HCT116 (cell line): Measurements from ENCODE around the gene CENPC. TPM values are rescaled to one million over a fixed set of nuclear protein-coding genes. Genes with fewer than 3 reads are reported as not detected.
"Not testable (repeated sequence)": the region's sequence is repeated elsewhere in the genome, so short reads cannot be mapped to it uniquely, and the experiment has no call there.

Experiments used
- ATAC-seq: fragments of 200-7000 bp; cut with Tn5 transposase; 2 replicates; pipeline ENCODE4 v1.9.1; 2020; ENCODE audit warnings: mild to moderate bottlenecking, moderate library complexity
- BruUV-seq: library from RNA; stranded (reverse); fragments of 400-500 nt; replicated peaks from 2 replicates; lab custom pipeline; 2021; lab: Mats Ljungman, UMichigan
- CTCF ChIA-PET: fragments of 300-600 bp; sonication (Branson Sonifier 250); formaldehyde crosslinking; loops from one replicate; lab custom pipeline; 2021; ENCODE audit warnings: antibody characterized with exemption; lab: Charles Lee
- POLR2A ChIA-PET: fragments of 300-600, 350-600 bp; sonication (Branson Sonifier 250); formaldehyde crosslinking; loops from one replicate; lab custom pipeline; 2021; ENCODE audit warnings: antibody characterized with exemption; lab: Charles Lee
- RAD21 ChIA-PET, 2 experiments: fragments of 300-600 bp; sonication (Branson Sonifier 250); formaldehyde crosslinking; loops; one replicate each; lab custom pipeline; 2023; ENCODE audit warnings: low total read pairs in 2 of 2; ENCODE audit not compliant: uncharacterized antibody in 2 of 2, unreplicated experiment in 2 of 2, low non-redundant PET in 1 of 2; lab: Charles Lee
- DNase-seq: peaks from one replicate; pipeline ENCODE4 v3.0.0-alpha.2; 2010; ENCODE audit warnings: low read depth, low spot score
- H2AFZ ChIP-seq: fragments of 200-600 bp; shearing (Covaris generic), sonication (generic); 2 replicates; pipeline ENCODE4 v1.6.1; 2017; ENCODE audit warnings: low read depth, mixed run types, mixed read lengths, antibody characterized with exemption, low read length; ENCODE audit not compliant: poor library complexity, severe bottlenecking
- H3K27ac ChIP-seq: 2 replicates; pipeline ENCODE4 v1.5.1; 2012; ENCODE audit warnings: low read depth, low read length
- H3K27me3 ChIP-seq: fragments of 200-600 bp; sonication (generic); 2 replicates; pipeline ENCODE4 v1.6.1; 2016; ENCODE audit warnings: mixed run types, low read length, mixed read lengths; ENCODE audit not compliant: insufficient read depth
- H3K36me3 ChIP-seq, 2 experiments: fragments of 200-500 bp in 1 of 2; fragments of 200-600 bp in 1 of 2; sonication (Bioruptor generic) in 1 of 2; sonication (generic) in 1 of 2; 2 replicates each; pipeline versions ENCODE4 v1.5.1 to v1.6.1; 2014 to 2016; ENCODE audit warnings: low read length in 2 of 2, inconsistent platforms in 1 of 2, mixed read lengths in 1 of 2, mixed run types in 1 of 2; ENCODE audit not compliant: insufficient read depth in 2 of 2, control insufficient read depth in 1 of 2
- H3K4me1 ChIP-seq, 2 experiments: fragments of 200-600 bp in 1 of 2; sonication (generic) in 1 of 2; 2 replicates each; pipeline versions ENCODE4 v1.5.1 to v1.6.1; 2012 to 2017; ENCODE audit warnings: low read length in 2 of 2, inconsistent platforms in 1 of 2, mild to moderate bottlenecking in 1 of 2, mixed read lengths in 1 of 2, mixed run types in 1 of 2, moderate library complexity in 1 of 2; ENCODE audit not compliant: insufficient read depth in 2 of 2, control insufficient read depth in 1 of 2
- H3K4me2 ChIP-seq: fragments of 200-600 bp; sonication (generic); 2 replicates; pipeline ENCODE4 v1.6.1; 2017; ENCODE audit warnings: mixed run types, low read length, mixed read lengths
- H3K4me3 ChIP-seq, 2 experiments: fragments of 200-600 bp in 1 of 2; sonication (generic) in 1 of 2; replicated peaks in 1 of 2; 2 replicates each; pipeline ENCODE4 v1.5.1; 2011 to 2016; ENCODE audit warnings: low read length in 2 of 2, control low read depth in 1 of 2, low read depth in 1 of 2, mild to moderate bottlenecking in 1 of 2, mixed read lengths in 1 of 2, mixed run types in 1 of 2
- H3K79me2 ChIP-seq: fragments of 200-600 bp; sonication (generic); 2 replicates; pipeline ENCODE4 v1.6.1; 2017; ENCODE audit warnings: mild to moderate bottlenecking, mixed run types, low read length, moderate library complexity, mixed read lengths; ENCODE audit not compliant: insufficient read depth
- H3K9ac ChIP-seq: fragments of 200-600 bp; sonication (generic); 2 replicates; pipeline ENCODE4 v1.6.1; 2016; ENCODE audit warnings: low read length, mixed read lengths
- H3K9me2 ChIP-seq: fragments of 200-600 bp; sonication (generic), shearing (Covaris generic); 2 replicates; pipeline ENCODE4 v1.6.1; 2017; ENCODE audit warnings: mixed run types, mild to moderate bottlenecking, moderate library complexity; ENCODE audit not compliant: insufficient read depth
- H3K9me3 ChIP-seq, 2 experiments: fragments of 200-500 bp in 1 of 2; fragments of 200-600 bp in 1 of 2; sonication (Bioruptor generic) in 1 of 2; sonication (generic) in 1 of 2; 2 replicates each; pipeline ENCODE4 v1.6.1; 2014 to 2017; ENCODE audit warnings: low read length in 2 of 2, mixed read lengths in 2 of 2, inconsistent platforms in 1 of 2, low read depth in 1 of 2, mild to moderate bottlenecking in 1 of 2, mixed run types in 1 of 2, moderate library complexity in 1 of 2; ENCODE audit not compliant: control insufficient read depth in 1 of 2, insufficient read depth in 1 of 2
- H4K20me1 ChIP-seq: fragments of 200-600 bp; sonication (generic), shearing (Covaris generic); 2 replicates; pipeline ENCODE4 v1.6.1; 2017; ENCODE audit warnings: mixed run types, mild to moderate bottlenecking, moderate library complexity; ENCODE audit not compliant: insufficient read depth
- FOSL1 ChIP-seq: IDR thresholded peaks from 2 replicates; pipeline ENCODE4 v1.6.1; 2012; ENCODE audit warnings: low read depth
- SRF ChIP-seq: IDR thresholded peaks from 2 replicates; pipeline ENCODE4 v1.6.1; 2012; ENCODE audit warnings: low read depth
- YY1 ChIP-seq: IDR thresholded peaks from 2 replicates; pipeline ENCODE4 v1.6.1; 2011; ENCODE audit warnings: low read length, low read depth, moderate library complexity, mild to moderate bottlenecking; ENCODE audit not compliant: insufficient replicate concordance; ENCODE audit errors: extremely low read depth
- ZBTB33 ChIP-seq: IDR thresholded peaks from 2 replicates; pipeline ENCODE4 v1.6.1; 2011; ENCODE audit warnings: mild to moderate bottlenecking, low read length, moderate library complexity; ENCODE audit not compliant: insufficient replicate concordance; ENCODE audit errors: extremely low read depth
- ZFX ChIP-seq: fragments of 450-650 bp; IDR thresholded peaks from 2 replicates; pipeline ENCODE4 v1.6.1; 2017
- intact Hi-C: fragments of 100-400 bp; cut with micrococcal nuclease; formaldehyde crosslinking; loops from 2 replicates; pipeline ENCODE4 v1.10.0; 2022
- total RNA-seq: library from RNA; stranded (reverse); gene quantifications from one replicate; pipeline ENCODE4 v1.2.1, GENCODE V29; 2021; ENCODE audit not compliant: unreplicated experiment

CENPC gene
- total RNA-seq, 1 experiment from 2014 or later, result 15.4 TPM

GRCh38 chr4:67456577-67457196, 88.6 kb downstream of the CENPC start:
- Histone ChIP-seq H3K27me3 (no peaks in the 10 kb centered on the region), H3K79me2 (no peaks in the 10 kb centered on the region), H2AFZ (no peak overlapping the region), H3K9ac (no peak overlapping the region), H3K36me3 (no peaks in the 10 kb centered on the region), H3K9me2 (no peaks in the 10 kb centered on the region), H3K9me3 (no peaks in the 10 kb centered on the region), H4K20me1 (no peaks in the 10 kb centered on the region; the same call in 1 of the 2 replicates), H3K4me1 (no peaks in the 10 kb centered on the region), H3K4me2 (no peak overlapping the region), H3K4me3 (no peak overlapping the region), H3K27ac (no peak overlapping the region)
- DNase-seq (no peak), ATAC-seq (no peak)
- RAD21 ChIA-PET, result no interaction called here
- no peak for TF ChIP-seq YY1
- no peak for TF ChIP-seq FOSL1
- no peak for TF ChIP-seq SRF
- no peak for TF ChIP-seq ZFX
- no peak for TF ChIP-seq ZBTB33
- POLR2A ChIA-PET, result no interaction called here
- BruUV-seq, result no TSS peak
- intact Hi-C loops, result no loop called here
- CTCF ChIA-PET, result no interaction called here

- DNase-seq, intact Hi-C loops, H3K27me3 ChIP-seq, H3K9ac ChIP-seq, CTCF ChIA-PET, H3K4me3 ChIP-seq, H4K20me1 ChIP-seq, POLR2A ChIA-PET, H3K9me2 ChIP-seq, H2AFZ ChIP-seq, H3K4me2 ChIP-seq, H3K4me1 ChIP-seq, H3K79me2 ChIP-seq, H3K36me3 ChIP-seq, BruUV-seq, RAD21 ChIA-PET, H3K27ac ChIP-seq, ATAC-seq, H3K9me3 ChIP-seq: not testable (repeated sequence)
Observed at GRCh38 chr4:67452846-67453205, 92.5 kb downstream of the CENPC start.
